B cell (primary cell): ENCODE measurements around the gene TRPM7.
"Not testable (repeated sequence)": the region's sequence is repeated elsewhere in the genome, so short reads cannot be mapped to it uniquely, and the experiment has no call there.

ENCODE experiments used
- CTCF ChIP-seq: fragments of 200-600 bp; IDR thresholded peaks from one replicate; pipeline ENCODE4 v1.8.0; 2022; ENCODE audit warnings: antibody characterized with exemption, mild to moderate bottlenecking
- EZH2 ChIP-seq: IDR thresholded peaks from 2 replicates; pipeline ENCODE4 v1.6.1; 2012; ENCODE audit warnings: borderline replicate concordance, low read depth, mild to moderate bottlenecking, moderate library complexity, low read length; ENCODE audit not compliant: insufficient read depth, poor library complexity, severe bottlenecking

GRCh38 chr15:50694634-50695165, 8.1 kb upstream of the TRPM7 start:
- TF ChIP-seq CTCF, EZH2: not testable (repeated sequence)
